HS-27A (cell line): ENCODE results near the gene STAT2.

ENCODE experiments used
- DNase-seq: peaks from one replicate; pipeline ENCODE4 v3.0.0-alpha.2; 2012; ENCODE audit warnings: low read depth, missing footprints

The STAT2 gene

GRCh38 chr12:56293795-56294194, 66.1 kb downstream of the STAT2 start:
- no peak for DNase-seq
